Prostate gland (tissue), 2 donors: ENCODE measurements around the gene ROBO1.

Experiments used
- CTCF ChIP-seq, 4 experiments: fragments of 200-600 bp in 2 of 4; fragments of 450-650 bp in 2 of 4; sonication (generic) in 2 of 4; IDR thresholded peaks; 1 replicate in 3 of 4; 2 replicates in 1 of 4; pipeline ENCODE4 v1.5.1; 2016 to 2019; ENCODE audit warnings: antibody characterized with exemption in 4 of 4, mild to moderate bottlenecking in 2 of 4, moderate library complexity in 2 of 4
- POLR2A ChIP-seq: fragments of 450-650 bp; IDR thresholded peaks from one replicate; pipeline ENCODE4 v1.6.1; 2016; ENCODE audit warnings: antibody characterized with exemption, mild to moderate bottlenecking

GRCh38 chr3:78703944-78704343, 1063.9 kb downstream of the ROBO1 start:
- TF ChIP-seq CTCF (IDR thresholded peaks at IDR 0.05) (no peak), POLR2A (no peak)
